Measurements from ENCODE around the gene CA11. TPM values are rescaled to one million over a fixed set of nuclear protein-coding genes. Genes with fewer than 3 reads are reported as not detected.

CA11 gene
- total RNA-seq, 1 donor from 2014 or later, result 9.6 TPM

DNA sequence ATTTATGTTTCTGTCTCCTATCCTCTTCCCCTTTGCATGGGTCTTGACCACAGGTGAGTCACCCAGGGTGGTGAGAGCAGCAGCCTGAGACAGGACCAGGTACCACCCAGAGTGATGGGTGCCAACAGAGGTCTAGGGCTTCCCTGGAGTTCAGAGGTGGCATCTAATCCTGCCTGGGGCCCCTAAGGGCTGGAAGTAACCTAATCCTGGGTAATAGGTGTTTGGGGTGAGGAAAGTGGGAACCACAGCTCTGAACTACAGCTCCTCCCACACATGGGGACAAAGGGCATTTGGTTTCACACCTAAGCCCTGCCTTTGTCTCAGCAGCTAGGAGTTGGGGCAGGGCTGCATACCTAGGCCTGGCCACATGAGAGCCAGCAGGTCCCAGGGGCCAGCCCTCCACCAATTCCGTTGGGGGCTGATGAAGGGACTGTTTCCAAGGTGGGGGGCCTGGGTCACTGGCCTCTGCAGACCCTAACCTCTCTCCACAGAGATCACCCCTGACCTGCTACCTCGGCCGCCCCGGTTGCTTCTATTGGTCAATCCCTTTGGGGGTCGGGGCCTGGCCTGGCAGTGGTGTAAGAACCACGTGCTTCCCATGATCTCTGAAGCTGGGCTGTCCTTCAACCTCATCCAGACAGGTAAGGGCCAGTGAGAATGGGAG is 18.7 kb downstream of the CA11 start:
- no peak for DNase-seq (ENCODE audit: low spot score, unreplicated experiment)
- H3K27ac Mint-ChIP-seq, result no peak overlapping the region

DNA sequence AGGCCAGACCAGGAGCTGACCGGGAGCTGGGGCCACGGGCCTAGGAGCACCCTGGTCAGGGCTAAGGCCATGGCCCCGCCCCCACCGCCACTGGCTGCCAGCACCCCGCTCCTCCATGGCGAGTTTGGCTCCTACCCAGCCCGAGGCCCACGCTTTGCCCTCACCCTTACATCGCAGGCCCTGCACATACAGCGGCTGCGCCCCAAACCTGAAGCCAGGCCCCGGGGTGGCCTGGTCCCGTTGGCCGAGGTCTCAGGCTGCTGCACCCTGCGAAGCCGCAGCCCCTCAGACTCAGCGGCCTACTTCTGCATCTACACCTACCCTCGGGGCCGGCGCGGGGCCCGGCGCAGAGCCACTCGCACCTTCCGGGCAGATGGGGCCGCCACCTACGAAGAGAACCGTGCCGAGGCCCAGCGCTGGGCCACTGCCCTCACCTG is 20.1 kb downstream of the CA11 start:
- TF ChIP-seq, protein P1, sequence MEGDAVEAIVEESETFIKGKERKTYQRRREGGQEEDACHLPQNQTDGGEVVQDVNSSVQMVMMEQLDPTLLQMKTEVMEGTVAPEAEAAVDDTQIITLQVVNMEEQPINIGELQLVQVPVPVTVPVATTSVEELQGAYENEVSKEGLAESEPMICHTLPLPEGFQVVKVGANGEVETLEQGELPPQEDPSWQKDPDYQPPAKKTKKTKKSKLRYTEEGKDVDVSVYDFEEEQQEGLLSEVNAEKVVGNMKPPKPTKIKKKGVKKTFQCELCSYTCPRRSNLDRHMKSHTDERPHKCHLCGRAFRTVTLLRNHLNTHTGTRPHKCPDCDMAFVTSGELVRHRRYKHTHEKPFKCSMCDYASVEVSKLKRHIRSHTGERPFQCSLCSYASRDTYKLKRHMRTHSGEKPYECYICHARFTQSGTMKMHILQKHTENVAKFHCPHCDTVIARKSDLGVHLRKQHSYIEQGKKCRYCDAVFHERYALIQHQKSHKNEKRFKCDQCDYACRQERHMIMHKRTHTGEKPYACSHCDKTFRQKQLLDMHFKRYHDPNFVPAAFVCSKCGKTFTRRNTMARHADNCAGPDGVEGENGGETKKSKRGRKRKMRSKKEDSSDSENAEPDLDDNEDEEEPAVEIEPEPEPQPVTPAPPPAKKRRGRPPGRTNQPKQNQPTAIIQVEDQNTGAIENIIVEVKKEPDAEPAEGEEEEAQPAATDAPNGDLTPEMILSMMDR (IDR thresholded peaks at IDR 0.05; ENCODE audit: unreplicated experiment), result no peak
- no peak for DNase-seq (ENCODE audit: low spot score, unreplicated experiment)
- Mint-ChIP-seq H3K27me3 (no peaks in the 10 kb centered on the region), H3K36me3 (ENCODE audit: insufficient read depth) (peaks cover 4% of the 10 kb centered on the region), H3K27ac (no peak overlapping the region), H3K4me3 (ENCODE audit: low read depth) (peak overlapping the region; percentile 77), H3K9me3 (ENCODE audit: low read depth) (no peaks in the 10 kb centered on the region), H3K4me1 (ENCODE audit: low read depth) (peaks cover 25% of the 10 kb centered on the region)

More for the DNA sequence above, 18.7 kb downstream of the CA11 start:
- TF ChIP-seq, protein P1 (IDR thresholded peaks at IDR 0.05; ENCODE audit: unreplicated experiment), result no peak
- Mint-ChIP-seq H3K4me1 (ENCODE audit: low read depth) (peaks cover 23% of the 10 kb centered on the region), H3K27me3 (no peaks in the 10 kb centered on the region), H3K9me3 (ENCODE audit: low read depth) (no peaks in the 10 kb centered on the region), H3K4me3 (ENCODE audit: low read depth) (peak overlapping the region; percentile 47), H3K36me3 (ENCODE audit: insufficient read depth) (peaks cover 4% of the 10 kb centered on the region)

DNA sequence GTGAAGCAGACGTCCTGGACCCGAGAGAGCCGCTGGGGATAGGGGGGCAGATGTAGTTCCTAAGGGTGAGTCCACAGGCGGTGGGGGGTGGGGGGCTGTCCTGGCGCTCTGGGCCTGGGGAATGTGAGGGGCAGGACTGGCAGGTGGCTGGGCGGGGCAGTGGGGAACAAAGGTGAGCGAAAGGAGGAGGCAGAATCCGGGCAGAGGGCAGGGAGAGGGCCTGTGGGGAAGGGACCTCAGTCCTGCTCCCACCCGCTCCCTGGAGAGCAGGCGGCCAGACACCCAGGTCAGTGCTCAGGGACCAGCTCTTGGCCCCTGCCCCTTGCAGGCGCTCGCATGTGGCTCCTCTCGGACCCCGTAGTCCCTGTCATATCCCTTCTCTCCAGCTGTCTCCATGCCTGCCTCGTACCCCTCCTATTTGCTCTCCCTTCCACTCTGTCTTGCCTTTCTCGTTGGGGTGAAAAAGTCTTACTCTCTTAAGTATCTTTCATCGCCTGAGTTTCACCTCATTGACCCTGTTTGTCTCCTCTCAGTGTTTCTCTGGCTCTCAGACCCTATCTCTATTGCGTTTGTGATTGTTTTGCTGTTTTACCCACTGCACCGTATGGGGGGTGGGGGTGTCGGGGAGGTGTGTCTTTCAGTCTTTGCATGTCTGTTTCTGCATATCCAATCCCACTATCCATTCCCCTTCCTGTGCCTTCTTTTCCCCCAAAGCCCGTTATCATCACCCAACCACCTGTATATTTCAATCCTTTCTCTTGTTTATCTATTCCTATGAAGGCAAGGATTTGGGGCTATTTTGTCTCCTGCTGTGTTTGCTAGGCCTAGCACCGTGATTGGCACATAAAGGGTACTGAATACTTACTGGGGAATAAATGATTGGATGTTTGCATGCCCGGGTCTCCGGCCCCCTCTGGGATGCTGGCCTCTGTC is 20.9 kb downstream of the CA11 start:
- DNase-seq (ENCODE audit: low spot score, unreplicated experiment), result no peak
- no peaks in the 10 kb centered on the region for H3K9me3 Mint-ChIP-seq (ENCODE audit: low read depth)
- H3K27ac Mint-ChIP-seq, result peak overlapping the region; percentile 94
- H3K4me1 Mint-ChIP-seq (ENCODE audit: low read depth), result peaks cover 22% of the 10 kb centered on the region
- peaks cover 3% of the 10 kb centered on the region for H3K36me3 Mint-ChIP-seq (ENCODE audit: insufficient read depth)
- TF ChIP-seq, protein P1 (IDR thresholded peaks at IDR 0.05; ENCODE audit: unreplicated experiment), result no peak
- no peaks in the 10 kb centered on the region for H3K27me3 Mint-ChIP-seq
- peak overlapping the region; percentile 77 for H3K4me3 Mint-ChIP-seq (ENCODE audit: low read depth)

DNA sequence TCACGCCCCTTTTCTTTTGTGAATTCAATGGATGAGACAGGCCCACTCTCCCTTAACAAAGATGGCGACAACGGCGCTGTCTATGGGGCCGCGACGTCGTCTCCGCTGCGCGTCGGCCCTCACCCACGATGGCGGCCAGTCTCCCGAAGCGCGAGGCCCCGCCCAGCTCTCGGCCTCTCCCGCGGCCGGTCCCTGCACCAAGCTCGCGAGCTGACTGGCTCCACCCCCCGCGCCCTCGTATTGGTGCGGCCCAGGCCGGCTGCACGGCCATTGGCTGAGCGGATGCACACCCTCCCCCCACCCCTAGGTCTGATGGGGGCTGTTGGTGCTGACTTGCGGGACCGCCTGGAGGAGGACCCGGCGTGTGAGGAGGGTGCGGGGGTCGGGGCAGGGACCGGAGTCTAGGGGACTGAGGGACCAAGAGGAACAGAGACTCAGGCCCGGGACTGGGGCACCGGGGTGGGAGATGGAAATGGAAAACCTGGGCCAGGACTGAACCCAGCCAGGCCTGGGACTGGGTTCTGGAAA is 21.9 kb downstream of the CA11 start:
- TF ChIP-seq, protein P1 (IDR thresholded peaks at IDR 0.05; ENCODE audit: unreplicated experiment), result no peak
- peak; percentile 97 for DNase-seq (ENCODE audit: low spot score, unreplicated experiment)
- Mint-ChIP-seq H3K36me3 (ENCODE audit: insufficient read depth) (peaks cover 4% of the 10 kb centered on the region), H3K9me3 (ENCODE audit: low read depth) (no peaks in the 10 kb centered on the region), H3K27me3 (no peaks in the 10 kb centered on the region), H3K27ac (peak overlapping the region; percentile 97), H3K4me3 (ENCODE audit: low read depth) (peak overlapping the region; percentile 77), H3K4me1 (ENCODE audit: low read depth) (peaks cover 26% of the 10 kb centered on the region)

DNA sequence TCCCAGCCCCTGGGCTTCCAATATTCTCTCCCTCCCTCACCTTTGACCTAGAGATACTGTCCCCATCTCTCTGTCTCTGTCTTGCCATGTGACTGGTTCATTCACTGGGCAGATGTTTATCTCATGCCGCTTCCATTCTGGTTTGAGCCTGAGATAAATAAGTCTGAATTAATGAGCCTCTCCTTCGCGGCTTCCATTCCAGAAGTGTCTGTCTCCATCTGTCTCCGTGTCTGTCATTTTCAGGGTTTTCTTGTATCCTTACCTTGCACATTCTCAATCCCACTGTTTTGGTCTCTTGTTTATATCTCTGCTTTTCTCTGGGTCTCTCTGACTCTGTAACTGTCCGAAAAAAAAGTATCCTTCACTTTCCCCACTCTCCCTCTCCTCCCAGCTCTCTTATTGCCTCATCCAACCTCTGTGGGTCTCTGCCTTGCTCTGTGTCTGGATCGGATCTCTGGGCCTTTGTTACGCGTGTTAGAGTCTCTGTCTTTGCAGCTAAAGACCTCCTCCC is 22.4 kb downstream of the CA11 start:
- H3K36me3 Mint-ChIP-seq (ENCODE audit: insufficient read depth), result peaks cover 3% of the 10 kb centered on the region
- DNase-seq (ENCODE audit: low spot score, unreplicated experiment), result no peak
- H3K9me3 Mint-ChIP-seq (ENCODE audit: low read depth), result no peaks in the 10 kb centered on the region
- peak overlapping the region; percentile 77 for H3K4me3 Mint-ChIP-seq (ENCODE audit: low read depth)
- H3K4me1 Mint-ChIP-seq (ENCODE audit: low read depth), result peaks cover 24% of the 10 kb centered on the region
- H3K27me3 Mint-ChIP-seq, result no peaks in the 10 kb centered on the region
- TF ChIP-seq, protein P1 (IDR thresholded peaks at IDR 0.05; ENCODE audit: unreplicated experiment), result no peak
- peak overlapping the region; percentile 97 for H3K27ac Mint-ChIP-seq
